Large intestine (tissue), 3 donors: ENCODE data around the gene LIMD2. TPM values are rescaled to one million over a fixed set of nuclear protein-coding genes. Genes with fewer than 3 reads are reported as not detected.

ENCODE experiments used
- DNase-seq, 2 donors: peaks; one replicate each; pipeline versions ENCODE4 v3.0.0 to v3.0.0-alpha.2; 2013
- H3K27ac ChIP-seq: one replicate; pipeline ENCODE4 v1.5.1; 2013; ENCODE audit warnings: low read length
- H3K27me3 ChIP-seq: 2 replicates; pipeline ENCODE4 v1.6.1; 2013; ENCODE audit warnings: low read length; ENCODE audit not compliant: control insufficient read depth, insufficient read depth
- H3K36me3 ChIP-seq: 2 replicates; pipeline ENCODE4 v1.6.1; 2013; ENCODE audit warnings: low read length; ENCODE audit not compliant: control insufficient read depth, insufficient read depth
- H3K4me1 ChIP-seq: one replicate; pipeline ENCODE4 v1.6.1; 2013; ENCODE audit warnings: low read length; ENCODE audit not compliant: control insufficient read depth, insufficient read depth
- H3K4me3 ChIP-seq: one replicate; pipeline ENCODE4 v1.5.1; 2013; ENCODE audit warnings: low read length
- H3K9me3 ChIP-seq: one replicate; pipeline ENCODE4 v1.6.1; 2013; ENCODE audit warnings: mild to moderate bottlenecking, low read depth, low read length, moderate library complexity; ENCODE audit not compliant: control insufficient read depth
- WGBS: methylation state at CpG from one replicate; pipeline ENCODE4 v1.1.5; 2013; ENCODE audit warnings: low lambda C conversion rate; ENCODE audit not compliant: insufficient coverage; 5-methylcytosine and 5-hydroxymethylcytosine counted together
- polyA plus RNA-seq: library from polyadenylated mRNA; unstranded; fragments of 120-200 nt; gene quantifications from one replicate; pipeline ENCODE4 v1.2.1, GENCODE V29; 2013

Gene LIMD2
- polyA plus RNA-seq, 1 donor = 19.4 TPM

GRCh38 chr17:63694950-63695773 lies 4.8 kb downstream of the LIMD2 start:
- DNase-seq = no peak
- Histone ChIP-seq H3K4me3 (no peak overlapping the region), H3K27me3 (peaks cover 11% of the 10 kb centered on the region), H3K4me1 (peaks cover 4% of the 10 kb centered on the region), H3K9me3 (peaks cover 3% of the 10 kb centered on the region), H3K36me3 (peaks cover 44% of the 10 kb centered on the region), H3K27ac (no peak overlapping the region)
- 80% methylated on average over 1 of the region's 15 CpGs for WGBS

- WGBS = no CpG with 5 or more reads among the region's 12 CpGs
- H3K27ac ChIP-seq = no peak overlapping the region
- H3K27me3 ChIP-seq = peaks cover 11% of the 10 kb centered on the region
- peaks cover 4% of the 10 kb centered on the region for H3K4me1 ChIP-seq
- no peak overlapping the region for H3K4me3 ChIP-seq
- no peak for DNase-seq
- H3K9me3 ChIP-seq = peaks cover 3% of the 10 kb centered on the region
- peaks cover 51% of the 10 kb centered on the region for H3K36me3 ChIP-seq
Measured at GRCh38 chr17:63694229-63694949, 5.5 kb downstream of the LIMD2 start.

GRCh38 chr17:63693411-63694113 lies 6.4 kb downstream of the LIMD2 start:
- no peak overlapping the region for H3K27ac ChIP-seq
- WGBS = no CpG with 5 or more reads among the region's 18 CpGs
- no peaks in the 10 kb centered on the region for H3K9me3 ChIP-seq
- no peak overlapping the region for H3K4me3 ChIP-seq
- H3K27me3 ChIP-seq = peaks cover 3% of the 10 kb centered on the region
- no peak for DNase-seq
- H3K4me1 ChIP-seq = no peaks in the 10 kb centered on the region
- peaks cover 60% of the 10 kb centered on the region for H3K36me3 ChIP-seq

- H3K9me3 ChIP-seq = no peaks in the 10 kb centered on the region
- H3K27me3 ChIP-seq = no peaks in the 10 kb centered on the region
- H3K36me3 ChIP-seq = peaks cover 61% of the 10 kb centered on the region
- no peak for DNase-seq
- no peak overlapping the region for H3K4me3 ChIP-seq
- H3K27ac ChIP-seq = no peak overlapping the region
- WGBS = no CpG with 5 or more reads among the region's 11 CpGs
- no peaks in the 10 kb centered on the region for H3K4me1 ChIP-seq
Measured at GRCh38 chr17:63692195-63692816, 7.6 kb downstream of the LIMD2 start.

- H3K4me1 ChIP-seq = no peaks in the 10 kb centered on the region
- H3K27me3 ChIP-seq = no peaks in the 10 kb centered on the region
- H3K27ac ChIP-seq = no peak overlapping the region
- no peaks in the 10 kb centered on the region for H3K9me3 ChIP-seq
- H3K36me3 ChIP-seq = peaks cover 71% of the 10 kb centered on the region
- no peak overlapping the region for H3K4me3 ChIP-seq
- no peak for DNase-seq
- WGBS = no CpG with 5 or more reads among the region's 14 CpGs
Measured at GRCh38 chr17:63689479-63689878, 10.4 kb downstream of the LIMD2 start.

GRCh38 chr17:63688396-63689020 lies 11.4 kb downstream of the LIMD2 start:
- H3K27ac ChIP-seq = no peak overlapping the region
- H3K4me3 ChIP-seq = no peak overlapping the region
- DNase-seq = no peak
- no peaks in the 10 kb centered on the region for H3K9me3 ChIP-seq
- no peaks in the 10 kb centered on the region for H3K27me3 ChIP-seq
- 80% methylated on average over 1 of the region's 12 CpGs for WGBS
- peaks cover 67% of the 10 kb centered on the region for H3K36me3 ChIP-seq
- H3K4me1 ChIP-seq = no peaks in the 10 kb centered on the region

- Histone ChIP-seq H3K27ac (no peak overlapping the region), H3K4me1 (no peaks in the 10 kb centered on the region), H3K4me3 (no peak overlapping the region), H3K36me3 (peaks cover 59% of the 10 kb centered on the region), H3K27me3 (no peaks in the 10 kb centered on the region), H3K9me3 (no peaks in the 10 kb centered on the region)
- WGBS = no CpG with 5 or more reads among the region's 3 CpGs
- DNase-seq = no peak
Measured at GRCh38 chr17:63686138-63686685, 13.7 kb downstream of the LIMD2 start.

GRCh38 chr17:63685578-63685977 lies 14.3 kb downstream of the LIMD2 start:
- WGBS = no CpG with 5 or more reads among the region's 3 CpGs
- no peak overlapping the region for H3K27ac ChIP-seq
- H3K4me1 ChIP-seq = no peaks in the 10 kb centered on the region
- no peaks in the 10 kb centered on the region for H3K27me3 ChIP-seq
- H3K9me3 ChIP-seq = no peaks in the 10 kb centered on the region
- no peak for DNase-seq
- H3K4me3 ChIP-seq = no peak overlapping the region
- H3K36me3 ChIP-seq = peaks cover 52% of the 10 kb centered on the region

- H3K4me1 ChIP-seq = no peaks in the 10 kb centered on the region
- H3K36me3 ChIP-seq = peaks cover 47% of the 10 kb centered on the region
Measured at GRCh38 chr17:63685041-63685440, 14.9 kb downstream of the LIMD2 start.

More at GRCh38 chr17:63685041-63685440, 14.9 kb downstream of the LIMD2 start:
- H3K9me3 ChIP-seq = no peaks in the 10 kb centered on the region
- no peaks in the 10 kb centered on the region for H3K27me3 ChIP-seq
- no CpG with 5 or more reads among the region's 2 CpGs for WGBS
- DNase-seq = no peak
- no peak overlapping the region for H3K4me3 ChIP-seq
- no peak overlapping the region for H3K27ac ChIP-seq
